OCI-LY7 (cell line): ENCODE results near the gene VAC14. TPM values are rescaled to one million over a fixed set of nuclear protein-coding genes. Genes with fewer than 3 reads are reported as not detected.

Experiments
- BruUV-seq: library from RNA; stranded (reverse); fragments of 400-500 nt; replicated peaks from 2 replicates; lab custom pipeline; 2021; lab: Mats Ljungman, UMichigan
- CTCF ChIA-PET: fragments of 300-600 bp; sonication (Branson Sonifier 250); formaldehyde crosslinking; loops from one replicate; lab custom pipeline; 2022; ENCODE audit warnings: antibody characterized with exemption; ENCODE audit not compliant: unreplicated experiment; lab: Charles Lee
- POLR2A ChIA-PET: fragments of 300-600 bp; sonication (Branson Sonifier 250); formaldehyde crosslinking; loops from one replicate; lab custom pipeline; 2022; ENCODE audit warnings: antibody characterized with exemption; lab: Charles Lee
- DNase-seq: peaks from one replicate; pipeline ENCODE4 v3.0.0-alpha.2; 2015; ENCODE audit warnings: low spot score
- H2AFZ ChIP-seq: fragments of 200-600 bp; sonication (generic), shearing (Covaris generic); 2 replicates; pipeline ENCODE4 v1.6.1; 2014; ENCODE audit warnings: mild to moderate bottlenecking, antibody characterized with exemption, low read length, moderate library complexity
- H3K27ac ChIP-seq: fragments of 200-600 bp; sonication (generic); 2 replicates; pipeline ENCODE4 v1.5.1; 2014; ENCODE audit warnings: mixed run types, low read depth, mild to moderate bottlenecking, moderate library complexity, low read length, inconsistent platforms; ENCODE audit not compliant: poor library complexity, severe bottlenecking
- H3K36me3 ChIP-seq: fragments of 200-600 bp; sonication (generic); 2 replicates; pipeline ENCODE4 v1.6.1; 2014; ENCODE audit warnings: mild to moderate bottlenecking, antibody characterized with exemption, low read length, moderate library complexity, mixed read lengths; ENCODE audit not compliant: insufficient read depth
- H3K4me1 ChIP-seq: fragments of 200-600 bp; sonication (generic); 2 replicates; pipeline ENCODE4 v1.5.1; 2014; ENCODE audit warnings: mild to moderate bottlenecking, low read length; ENCODE audit not compliant: insufficient read depth, poor library complexity, severe bottlenecking
- H3K4me2 ChIP-seq: fragments of 200-600 bp; sonication (generic); 2 replicates; pipeline ENCODE4 v1.6.1; 2014; ENCODE audit warnings: mild to moderate bottlenecking, low read length
- H3K4me3 ChIP-seq: fragments of 200-600 bp; sonication (generic); 2 replicates; pipeline ENCODE4 v1.5.1; 2014; ENCODE audit warnings: mild to moderate bottlenecking, low read depth, low read length; ENCODE audit not compliant: poor library complexity, severe bottlenecking
- H3K79me2 ChIP-seq: fragments of 200-600 bp; sonication (generic); 2 replicates; pipeline ENCODE4 v1.6.1; 2016; ENCODE audit warnings: low read depth, mild to moderate bottlenecking, low read length, moderate library complexity, mixed read lengths; ENCODE audit not compliant: insufficient read depth
- H3K9me2 ChIP-seq: fragments of 200-600 bp; sonication (generic); 2 replicates; pipeline ENCODE4 v1.6.1; 2016; ENCODE audit warnings: mild to moderate bottlenecking, low read length, mixed read lengths; ENCODE audit not compliant: insufficient read depth
- H3K9me3 ChIP-seq: fragments of 200-600 bp; sonication (generic); 2 replicates; pipeline ENCODE4 v1.6.1; 2014; ENCODE audit warnings: mild to moderate bottlenecking, mixed run types, low read length, mixed read lengths
- H4K20me1 ChIP-seq: fragments of 200-600 bp; sonication (generic); 2 replicates; pipeline ENCODE4 v1.6.1; 2014; ENCODE audit warnings: mild to moderate bottlenecking, antibody characterized with exemption, low read length, moderate library complexity, mixed read lengths; ENCODE audit not compliant: insufficient read depth
- EZH2phosphoT487 ChIP-seq: fragments of 200-600 bp; sonication (generic); IDR thresholded peaks from 2 replicates; pipeline ENCODE4 v1.6.1; 2018; ENCODE audit warnings: low read depth, borderline replicate concordance, mild to moderate bottlenecking, mixed run types, antibody characterized with exemption, low read length, moderate library complexity, mixed read lengths
- intact Hi-C: fragments of 100-400 bp; cut with micrococcal nuclease; formaldehyde crosslinking; loops from one replicate; pipeline ENCODE4 v1.10.0; 2022; ENCODE audit not compliant: unreplicated experiment
- total RNA-seq, 2 experiments: library from RNA; depleted of rRNA in 1 of 2; stranded (reverse); fragments of >200 nt in 1 of 2; shearing (Covaris generic) in 1 of 2; gene quantifications; 2 replicates each; pipeline ENCODE4 v1.2.3, GENCODE V29; 2014 to 2022
- TF ChIP-seq, protein P1 (sequence below): fragments of 200-600 bp; sonication (generic); conservative IDR thresholded peaks from 2 replicates; pipeline ENCODE4 v1.5.1; 2014; ENCODE audit warnings: mild to moderate bottlenecking, antibody characterized with exemption, low read length, moderate library complexity, mixed read lengths

The VAC14 gene
- total RNA-seq, 2 experiments from 2014 or later: 37.6 to 43.1 TPM

DNA sequence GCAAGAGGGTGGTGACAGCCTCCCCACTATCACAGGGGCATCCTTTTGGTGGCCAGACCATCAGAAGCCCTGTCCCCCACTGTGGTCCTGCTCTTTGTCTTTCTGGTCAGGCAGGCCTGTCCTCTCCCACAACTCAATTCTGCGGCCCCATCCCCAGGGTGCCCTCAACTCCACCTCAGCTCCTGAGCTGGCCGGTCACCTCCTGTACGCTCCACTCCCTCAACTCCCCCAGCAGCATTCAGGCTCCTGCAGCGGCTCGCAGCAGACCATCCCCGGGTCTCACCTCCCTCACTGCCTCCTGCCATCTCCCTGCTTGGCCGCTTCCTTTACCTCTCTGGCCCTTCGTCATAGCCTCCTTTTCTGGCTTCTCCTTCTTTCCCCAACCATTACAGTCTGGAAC is 71.7 kb downstream of the VAC14 start:
- Histone ChIP-seq H3K9me2 (no peaks in the 10 kb centered on the region), H3K27ac (no peak overlapping the region), H2AFZ (no peak overlapping the region), H3K36me3 (peaks cover 30% of the 10 kb centered on the region; the same call in 1 of the 2 replicates), H3K4me2 (no peak overlapping the region), H4K20me1 (no peaks in the 10 kb centered on the region), H3K4me1 (no peaks in the 10 kb centered on the region), H3K4me3 (no peak overlapping the region), H3K9me3 (no peaks in the 10 kb centered on the region), H3K79me2 (no peaks in the 10 kb centered on the region)
- intact Hi-C loops: no loop called here
- ChIA-PET POLR2A (no interaction called here), CTCF (no interaction called here)
- no peak for DNase-seq
- no TSS peak for BruUV-seq
- no peak for TF ChIP-seq EZH2phosphoT487
- TF ChIP-seq, protein P1, sequence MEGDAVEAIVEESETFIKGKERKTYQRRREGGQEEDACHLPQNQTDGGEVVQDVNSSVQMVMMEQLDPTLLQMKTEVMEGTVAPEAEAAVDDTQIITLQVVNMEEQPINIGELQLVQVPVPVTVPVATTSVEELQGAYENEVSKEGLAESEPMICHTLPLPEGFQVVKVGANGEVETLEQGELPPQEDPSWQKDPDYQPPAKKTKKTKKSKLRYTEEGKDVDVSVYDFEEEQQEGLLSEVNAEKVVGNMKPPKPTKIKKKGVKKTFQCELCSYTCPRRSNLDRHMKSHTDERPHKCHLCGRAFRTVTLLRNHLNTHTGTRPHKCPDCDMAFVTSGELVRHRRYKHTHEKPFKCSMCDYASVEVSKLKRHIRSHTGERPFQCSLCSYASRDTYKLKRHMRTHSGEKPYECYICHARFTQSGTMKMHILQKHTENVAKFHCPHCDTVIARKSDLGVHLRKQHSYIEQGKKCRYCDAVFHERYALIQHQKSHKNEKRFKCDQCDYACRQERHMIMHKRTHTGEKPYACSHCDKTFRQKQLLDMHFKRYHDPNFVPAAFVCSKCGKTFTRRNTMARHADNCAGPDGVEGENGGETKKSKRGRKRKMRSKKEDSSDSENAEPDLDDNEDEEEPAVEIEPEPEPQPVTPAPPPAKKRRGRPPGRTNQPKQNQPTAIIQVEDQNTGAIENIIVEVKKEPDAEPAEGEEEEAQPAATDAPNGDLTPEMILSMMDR: no peak

DNA sequence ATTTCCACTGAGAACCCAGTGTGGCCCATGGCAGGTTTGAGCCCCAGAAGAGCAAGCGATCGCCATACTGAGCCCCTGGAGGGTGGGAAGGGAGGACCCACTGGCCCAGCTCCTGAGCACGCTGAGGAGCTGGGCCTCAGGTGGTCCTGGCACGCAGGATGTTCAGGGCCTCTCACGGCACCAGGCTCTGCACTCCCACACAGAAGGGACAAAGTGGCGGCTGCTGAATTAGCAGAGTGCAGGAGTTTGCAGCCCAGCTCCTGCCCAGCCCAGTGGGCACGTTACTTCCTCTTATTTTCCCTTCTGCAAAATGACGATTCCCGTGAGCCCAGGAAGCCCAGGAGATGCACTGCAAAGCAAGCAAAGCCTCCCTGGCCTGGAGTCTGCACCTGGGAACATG is 72.8 kb downstream of the VAC14 start:
- ChIA-PET POLR2A (no interaction called here), CTCF (no interaction called here)
- no peak overlapping the region for H3K4me2 ChIP-seq
- H3K4me1 ChIP-seq: no peaks in the 10 kb centered on the region
- no TSS peak for BruUV-seq
- H3K36me3 ChIP-seq: peaks cover 30% of the 10 kb centered on the region; the same call in 1 of the 2 replicates
- H3K27ac ChIP-seq: no peak overlapping the region
- H3K79me2 ChIP-seq: no peaks in the 10 kb centered on the region
- intact Hi-C loops: no loop called here
- no peak overlapping the region for H2AFZ ChIP-seq
- no peaks in the 10 kb centered on the region for H3K9me3 ChIP-seq
- no peak overlapping the region for H3K4me3 ChIP-seq
- TF ChIP-seq, protein P1: no peak
- no peak for TF ChIP-seq EZH2phosphoT487
- H4K20me1 ChIP-seq: no peaks in the 10 kb centered on the region
- H3K9me2 ChIP-seq: no peaks in the 10 kb centered on the region
- DNase-seq: no peak

DNA sequence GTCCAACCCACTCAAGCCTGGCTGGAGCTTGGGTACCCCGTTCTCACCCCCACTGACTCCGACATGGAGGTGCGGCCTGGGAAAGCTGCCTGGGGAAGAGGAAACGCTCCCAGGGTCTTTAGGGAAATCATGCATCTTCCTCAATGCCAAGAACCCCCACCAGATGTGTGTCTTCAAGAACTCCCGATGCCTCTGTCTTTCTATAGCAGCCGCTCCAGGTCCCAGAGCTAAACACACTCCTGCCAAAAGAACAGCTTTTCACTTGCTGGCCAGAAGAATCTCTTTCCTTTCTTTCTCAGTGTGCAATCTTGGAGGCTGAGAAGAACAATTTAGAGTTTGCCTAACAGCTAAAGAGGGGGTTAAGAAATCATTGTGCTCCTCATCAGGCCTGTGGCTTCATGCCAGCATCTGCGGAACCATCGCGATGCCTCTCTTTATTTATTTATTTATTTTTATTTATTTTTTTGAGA is 74.0 kb downstream of the VAC14 start:
- Histone ChIP-seq H3K79me2 (no peaks in the 10 kb centered on the region), H3K9me2 (no peaks in the 10 kb centered on the region), H3K36me3 (peaks cover 30% of the 10 kb centered on the region; the same call in 1 of the 2 replicates), H3K9me3 (no peaks in the 10 kb centered on the region), H3K4me2 (no peak overlapping the region), H4K20me1 (no peaks in the 10 kb centered on the region), H3K4me1 (no peaks in the 10 kb centered on the region), H3K27ac (no peak overlapping the region), H3K4me3 (no peak overlapping the region), H2AFZ (no peak overlapping the region)
- ChIA-PET CTCF (no interaction called here), POLR2A (no interaction called here)
- no peak for DNase-seq
- TF ChIP-seq, protein P1: no peak
- no peak for TF ChIP-seq EZH2phosphoT487
- no TSS peak for BruUV-seq
- intact Hi-C loops: no loop called here
